ENCODE measurements around the gene PLXNA4. TPM values are rescaled to one million over a fixed set of nuclear protein-coding genes. Genes with fewer than 3 reads are reported as not detected.

The PLXNA4 gene
- total and polyA plus RNA-seq, 2 experiments from 2014 or later: 0.08 to 0.80 TPM

DNA sequence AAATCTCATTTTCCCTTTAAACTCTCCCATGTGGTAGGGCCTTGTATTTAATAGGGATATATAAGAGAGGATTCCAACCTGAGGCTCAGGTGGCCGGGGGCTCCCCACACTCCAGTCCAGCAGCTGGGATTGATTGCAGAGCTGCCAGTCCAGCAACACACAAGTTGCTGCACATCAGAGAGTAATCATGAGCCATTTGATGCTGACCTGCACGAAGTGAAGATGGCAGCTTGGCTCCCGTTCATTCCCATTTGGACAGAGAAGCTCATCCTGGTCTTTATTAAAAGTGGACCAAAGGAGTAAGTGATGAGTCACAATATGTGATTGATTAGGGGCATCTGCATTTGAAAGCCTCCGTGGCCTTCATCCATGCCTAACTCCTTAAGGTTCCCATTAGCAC is 202.4 kb downstream of the PLXNA4 start (continued):
- TF ChIP-seq, protein P1, sequence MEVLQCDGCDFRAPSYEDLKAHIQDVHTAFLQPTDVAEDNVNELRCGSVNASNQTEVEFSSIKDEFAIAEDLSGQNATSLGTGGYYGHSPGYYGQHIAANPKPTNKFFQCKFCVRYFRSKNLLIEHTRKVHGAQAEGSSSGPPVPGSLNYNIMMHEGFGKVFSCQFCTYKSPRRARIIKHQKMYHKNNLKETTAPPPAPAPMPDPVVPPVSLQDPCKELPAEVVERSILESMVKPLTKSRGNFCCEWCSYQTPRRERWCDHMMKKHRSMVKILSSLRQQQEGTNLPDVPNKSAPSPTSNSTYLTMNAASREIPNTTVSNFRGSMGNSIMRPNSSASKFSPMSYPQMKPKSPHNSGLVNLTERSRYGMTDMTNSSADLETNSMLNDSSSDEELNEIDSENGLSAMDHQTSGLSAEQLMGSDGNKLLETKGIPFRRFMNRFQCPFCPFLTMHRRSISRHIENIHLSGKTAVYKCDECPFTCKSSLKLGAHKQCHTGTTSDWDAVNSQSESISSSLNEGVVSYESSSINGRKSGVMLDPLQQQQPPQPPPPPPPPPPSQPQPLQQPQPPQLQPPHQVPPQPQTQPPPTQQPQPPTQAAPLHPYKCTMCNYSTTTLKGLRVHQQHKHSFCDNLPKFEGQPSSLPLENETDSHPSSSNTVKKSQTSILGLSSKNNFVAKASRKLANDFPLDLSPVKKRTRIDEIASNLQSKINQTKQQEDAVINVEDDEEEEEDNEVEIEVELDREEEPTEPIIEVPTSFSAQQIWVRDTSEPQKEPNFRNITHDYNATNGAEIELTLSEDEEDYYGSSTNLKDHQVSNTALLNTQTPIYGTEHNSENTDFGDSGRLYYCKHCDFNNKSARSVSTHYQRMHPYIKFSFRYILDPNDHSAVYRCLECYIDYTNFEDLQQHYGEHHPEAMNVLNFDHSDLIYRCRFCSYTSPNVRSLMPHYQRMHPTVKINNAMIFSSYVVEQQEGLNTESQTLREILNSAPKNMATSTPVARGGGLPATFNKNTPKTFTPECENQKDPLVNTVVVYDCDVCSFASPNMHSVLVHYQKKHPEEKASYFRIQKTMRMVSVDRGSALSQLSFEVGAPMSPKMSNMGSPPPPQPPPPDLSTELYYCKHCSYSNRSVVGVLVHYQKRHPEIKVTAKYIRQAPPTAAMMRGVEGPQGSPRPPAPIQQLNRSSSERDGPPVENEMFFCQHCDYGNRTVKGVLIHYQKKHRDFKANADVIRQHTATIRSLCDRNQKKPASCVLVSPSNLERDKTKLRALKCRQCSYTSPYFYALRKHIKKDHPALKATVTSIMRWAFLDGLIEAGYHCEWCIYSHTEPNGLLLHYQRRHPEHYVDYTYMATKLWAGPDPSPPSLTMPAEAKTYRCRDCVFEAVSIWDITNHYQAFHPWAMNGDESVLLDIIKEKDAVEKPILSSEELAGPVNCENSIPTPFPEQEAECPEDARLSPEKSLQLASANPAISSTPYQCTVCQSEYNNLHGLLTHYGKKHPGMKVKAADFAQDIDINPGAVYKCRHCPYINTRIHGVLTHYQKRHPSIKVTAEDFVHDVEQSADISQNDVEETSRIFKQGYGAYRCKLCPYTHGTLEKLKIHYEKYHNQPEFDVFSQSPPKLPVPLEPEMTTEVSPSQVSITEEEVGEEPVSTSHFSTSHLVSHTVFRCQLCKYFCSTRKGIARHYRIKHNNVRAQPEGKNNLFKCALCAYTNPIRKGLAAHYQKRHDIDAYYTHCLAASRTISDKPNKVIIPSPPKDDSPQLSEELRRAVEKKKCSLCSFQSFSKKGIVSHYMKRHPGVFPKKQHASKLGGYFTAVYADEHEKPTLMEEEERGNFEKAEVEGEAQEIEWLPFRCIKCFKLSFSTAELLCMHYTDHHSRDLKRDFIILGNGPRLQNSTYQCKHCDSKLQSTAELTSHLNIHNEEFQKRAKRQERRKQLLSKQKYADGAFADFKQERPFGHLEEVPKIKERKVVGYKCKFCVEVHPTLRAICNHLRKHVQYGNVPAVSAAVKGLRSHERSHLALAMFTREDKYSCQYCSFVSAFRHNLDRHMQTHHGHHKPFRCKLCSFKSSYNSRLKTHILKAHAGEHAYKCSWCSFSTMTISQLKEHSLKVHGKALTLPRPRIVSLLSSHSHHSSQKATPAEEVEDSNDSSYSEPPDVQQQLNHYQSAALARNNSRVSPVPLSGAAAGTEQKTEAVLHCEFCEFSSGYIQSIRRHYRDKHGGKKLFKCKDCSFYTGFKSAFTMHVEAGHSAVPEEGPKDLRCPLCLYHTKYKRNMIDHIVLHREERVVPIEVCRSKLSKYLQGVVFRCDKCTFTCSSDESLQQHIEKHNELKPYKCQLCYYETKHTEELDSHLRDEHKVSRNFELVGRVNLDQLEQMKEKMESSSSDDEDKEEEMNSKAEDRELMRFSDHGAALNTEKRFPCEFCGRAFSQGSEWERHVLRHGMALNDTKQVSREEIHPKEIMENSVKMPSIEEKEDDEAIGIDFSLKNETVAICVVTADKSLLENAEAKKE (CRISPR knock-in tag; IDR thresholded peaks at IDR 0.05): no peak
- TF ChIP-seq, protein P2, sequence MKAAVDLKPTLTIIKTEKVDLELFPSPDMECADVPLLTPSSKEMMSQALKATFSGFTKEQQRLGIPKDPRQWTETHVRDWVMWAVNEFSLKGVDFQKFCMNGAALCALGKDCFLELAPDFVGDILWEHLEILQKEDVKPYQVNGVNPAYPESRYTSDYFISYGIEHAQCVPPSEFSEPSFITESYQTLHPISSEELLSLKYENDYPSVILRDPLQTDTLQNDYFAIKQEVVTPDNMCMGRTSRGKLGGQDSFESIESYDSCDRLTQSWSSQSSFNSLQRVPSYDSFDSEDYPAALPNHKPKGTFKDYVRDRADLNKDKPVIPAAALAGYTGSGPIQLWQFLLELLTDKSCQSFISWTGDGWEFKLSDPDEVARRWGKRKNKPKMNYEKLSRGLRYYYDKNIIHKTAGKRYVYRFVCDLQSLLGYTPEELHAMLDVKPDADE (IDR thresholded peaks at IDR 0.05): no peak

DNA sequence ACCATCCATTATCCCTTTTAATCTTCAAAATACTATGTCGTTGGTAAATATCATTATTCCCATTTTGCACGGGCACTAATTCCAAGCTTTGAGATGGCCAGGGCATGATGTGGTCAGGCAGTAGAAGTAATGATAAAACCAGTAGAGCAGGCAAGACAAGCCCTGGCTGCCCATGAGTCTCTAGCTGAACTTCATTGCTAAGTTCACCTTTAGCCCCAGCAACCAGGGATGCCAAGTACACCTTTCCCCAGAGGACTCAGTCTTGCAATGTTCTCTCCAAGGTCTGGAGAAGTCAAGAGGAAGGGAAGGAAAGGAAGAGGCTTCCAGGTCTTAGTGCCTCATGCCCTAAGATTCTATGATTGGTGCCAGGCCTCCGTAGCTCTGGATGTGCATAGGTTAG is 203.2 kb downstream of the PLXNA4 start:
- DNase-seq (ENCODE audit: low spot score): no peak
- H3K9me2 ChIP-seq (ENCODE audit: insufficient read depth): no peaks in the 10 kb centered on the region
- no peaks in the 10 kb centered on the region for H3K36me3 ChIP-seq (ENCODE audit: insufficient read depth)
- H3K79me2 ChIP-seq (replicated peaks; ENCODE audit: insufficient read depth): no peaks in the 10 kb centered on the region
- no peaks in the 10 kb centered on the region for H3K4me1 ChIP-seq (ENCODE audit: insufficient read depth)
- H4K20me1 ChIP-seq (replicated peaks; ENCODE audit: insufficient read depth): no peaks in the 10 kb centered on the region
- H3K27ac Mint-ChIP-seq: no peak overlapping the region
- H2AFZ ChIP-seq: no peak overlapping the region
- H3K9me3 Mint-ChIP-seq: no peaks in the 10 kb centered on the region
- H3K27ac ChIP-seq (ENCODE audit: low read depth): no peak overlapping the region
- H3K4me2 ChIP-seq: no peak overlapping the region
- H3K36me3 Mint-ChIP-seq (ENCODE audit: low read depth): no peaks in the 10 kb centered on the region
- peaks cover 11% of the 10 kb centered on the region for H3K27me3 Mint-ChIP-seq (ENCODE audit: insufficient read depth, low read depth, poor library complexity)
- H3K27me3 ChIP-seq (ENCODE audit: insufficient read depth): no peaks in the 10 kb centered on the region
- no peak for ATAC-seq
- peaks cover 7% of the 10 kb centered on the region; the same call in 1 of the 3 replicates for H3K4me1 Mint-ChIP-seq
- no peak overlapping the region for H3K4me3 Mint-ChIP-seq
- no peaks in the 10 kb centered on the region for H3F3A ChIP-seq (replicated peaks; ENCODE audit: low read depth)
- H3K4me3 ChIP-seq: no peak overlapping the region
- TF ChIP-seq, protein P1 (CRISPR knock-in tag; IDR thresholded peaks at IDR 0.05): no peak
- TF ChIP-seq, protein P2 (IDR thresholded peaks at IDR 0.05): no peak
- TF ChIP-seq ZNF331 (CRISPR knock-in tag; IDR thresholded peaks at IDR 0.05; ENCODE audit: low read depth) (no peak), EZH2 (IDR thresholded peaks at IDR 0.05; ENCODE audit: low read depth, unreplicated experiment) (no peak), ZNF114 (CRISPR knock-in tag; IDR thresholded peaks at IDR 0.05) (no peak)

Measured in GM23338 (cell line).